NOMO-1 (cell line): Measurements from ENCODE around the gene COX4I1.

Experiments used
- DNase-seq, 2 experiments: peaks; one replicate each; lab custom pipeline; 2025; ENCODE audit not compliant: unreplicated experiment in 2 of 2; lab: John Stamatoyannopoulos, UW

The COX4I1 gene

GRCh38 chr16:85799497-85800320 is at the start of gene COX4I1, which contains the start of gene EMC8:
Gene COX4I1 (plus strand): TSS chr16:85799695. CDS start chr16:85801206, 1,511 bp downstream.
Gene EMC8 (minus strand): TSS chr16:85799544. CDS start chr16:85799295, 249 bp downstream.
- DNase-seq, result peak; percentile 90 to 94

DNA sequence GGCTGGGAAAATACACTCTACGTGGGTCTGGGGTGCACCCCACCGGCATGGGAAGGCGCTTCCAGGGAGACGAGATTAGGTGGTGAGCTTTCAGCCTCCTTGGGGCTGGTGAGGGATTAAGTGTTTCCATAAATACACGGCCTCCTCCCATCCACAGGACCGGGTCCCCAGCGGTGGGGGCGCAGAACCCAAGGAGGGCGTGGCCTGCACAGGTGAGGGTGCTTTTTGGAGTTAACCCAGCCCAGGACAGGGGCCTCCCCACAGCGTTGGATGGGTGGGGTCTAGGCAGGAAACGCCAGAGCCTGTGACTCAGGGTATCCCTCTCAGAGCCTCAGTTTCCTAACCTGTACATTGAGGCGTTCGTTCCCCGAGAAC is 49.7 kb upstream of the COX4I1 start:
- no peak for DNase-seq

GRCh38 chr16:85750146-85750826 is 49.2 kb upstream of the COX4I1 start:
- DNase-seq, result peak; percentile 72 to 90

- DNase-seq, result peak; percentile 36 to 56
Observed at GRCh38 chr16:85750827-85751697, 48.4 kb upstream of the COX4I1 start, which contains the start of gene C16orf74. Gene C16orf74 (minus strand): TSS chr16:85751096. CDS start chr16:85735217, 15,879 bp downstream.

- DNase-seq, result no peak
Observed at GRCh38 chr16:85751698-85752501, 47.6 kb upstream of the COX4I1 start.

DNA sequence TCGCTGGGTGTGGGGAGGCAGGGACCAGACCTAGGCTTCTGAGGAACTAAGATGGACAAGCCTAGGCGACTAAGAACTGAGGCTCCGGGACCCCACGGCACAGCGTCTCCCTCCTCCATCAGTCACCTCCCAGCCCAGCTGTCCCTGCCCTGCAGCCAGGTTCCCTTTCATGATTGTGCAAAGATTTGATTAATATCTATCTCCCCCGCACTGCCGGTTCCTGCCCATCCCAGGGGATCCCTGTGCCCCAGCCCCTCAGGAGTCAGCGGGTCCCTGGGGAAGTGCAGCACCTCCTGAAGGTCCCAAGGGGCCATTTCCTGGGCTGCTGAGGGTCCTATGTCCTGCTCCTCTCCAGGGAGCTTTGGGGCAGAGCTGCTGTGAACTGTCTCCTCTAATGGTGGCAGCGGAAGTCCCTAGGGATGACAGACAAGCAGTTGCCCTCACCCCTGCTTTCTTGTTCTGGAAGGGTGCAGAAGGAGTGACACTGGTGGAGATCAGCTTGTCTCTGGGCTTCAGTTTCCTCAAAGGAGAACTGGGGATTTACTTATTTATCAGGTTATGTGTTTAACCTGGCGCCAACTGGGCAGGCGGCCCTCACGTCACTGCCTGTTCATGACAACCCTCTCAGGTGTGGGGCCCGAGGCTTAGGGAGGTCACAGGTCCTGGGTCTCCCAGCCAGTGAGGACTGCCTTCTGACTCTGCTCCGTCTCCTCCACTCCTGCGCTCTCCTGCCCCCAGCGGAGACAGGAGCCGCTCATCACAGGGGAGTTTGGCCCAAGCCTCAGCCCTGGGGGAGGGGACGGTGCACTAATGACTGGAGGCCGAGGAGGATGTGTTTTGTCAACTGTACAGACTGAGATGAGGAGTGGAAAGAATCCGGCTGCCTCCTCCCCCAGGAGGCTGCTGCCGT is 46.7 kb upstream of the COX4I1 start:
- DNase-seq, result no peak

DNA sequence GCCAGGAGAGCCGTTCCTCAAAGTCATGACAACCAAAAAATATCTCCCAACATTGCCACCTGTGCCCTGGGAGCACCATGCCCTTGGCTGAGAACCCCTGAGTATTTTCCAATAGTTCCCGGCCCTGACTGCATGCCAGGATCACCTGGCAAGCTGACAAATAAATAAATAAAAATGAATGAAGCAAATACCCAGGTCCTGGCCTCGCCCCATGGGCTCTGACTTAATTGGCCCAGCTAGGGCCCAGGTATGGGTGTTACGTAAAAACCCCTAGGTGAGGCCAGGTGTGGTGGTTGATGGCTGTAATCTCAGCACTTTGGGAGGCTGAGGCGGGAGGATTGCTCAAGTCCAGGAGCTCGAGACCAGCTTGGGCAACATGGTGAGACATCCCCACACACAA is 45.9 kb upstream of the COX4I1 start:
- DNase-seq, result no peak

- DNase-seq, result no peak
Observed at GRCh38 chr16:85753976-85754375, 45.5 kb upstream of the COX4I1 start.

GRCh38 chr16:85754413-85754812 is 45.1 kb upstream of the COX4I1 start:
- no peak for DNase-seq

GRCh38 chr16:85755929-85756768 is 43.3 kb upstream of the COX4I1 start:
- peak in 1 of 2 experiments; percentile 73 for DNase-seq

DNA sequence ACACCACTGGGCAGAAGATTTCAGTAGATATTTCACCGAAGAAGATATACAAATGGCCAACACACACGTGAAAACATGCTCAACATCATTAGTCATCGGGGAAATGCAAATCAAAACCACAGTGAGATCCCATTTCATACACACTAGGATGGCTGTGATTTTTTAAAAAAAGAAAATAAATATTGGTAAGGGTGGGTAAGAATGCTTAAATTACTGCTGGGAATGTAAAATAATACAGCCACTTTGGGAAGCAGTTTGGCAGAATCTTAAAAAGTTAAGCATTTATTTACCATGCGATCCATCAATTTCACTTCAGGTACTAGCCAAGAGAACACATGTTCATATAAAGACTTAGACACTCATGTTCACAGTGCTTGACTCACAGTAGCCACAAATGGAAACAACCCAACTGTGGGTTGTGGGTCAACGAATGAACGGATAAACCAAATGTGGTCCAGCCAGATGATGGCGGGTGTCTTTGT is 42.1 kb upstream of the COX4I1 start:
- no peak for DNase-seq

DNA sequence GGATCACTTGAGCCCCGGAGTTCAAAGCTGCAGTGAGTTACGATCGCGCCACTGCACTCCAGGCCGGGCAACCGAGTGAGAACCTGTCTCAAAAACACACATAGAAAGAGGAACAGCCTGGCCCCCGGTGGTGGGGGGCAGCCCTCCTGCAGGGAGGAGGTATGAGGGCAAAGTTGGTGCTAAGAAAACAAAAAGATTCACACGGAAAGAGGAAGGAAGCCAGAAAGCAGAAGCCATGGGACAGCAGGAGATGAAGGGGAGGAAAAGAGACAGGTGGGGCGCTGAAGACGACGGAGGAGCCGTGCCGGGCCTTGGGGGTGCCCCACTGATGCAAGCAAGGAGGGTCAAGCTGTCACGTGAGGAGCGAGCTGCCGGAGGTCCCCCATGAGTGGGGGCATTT is 40.4 kb upstream of the COX4I1 start:
- DNase-seq, result peak; percentile 91 to 95

DNA sequence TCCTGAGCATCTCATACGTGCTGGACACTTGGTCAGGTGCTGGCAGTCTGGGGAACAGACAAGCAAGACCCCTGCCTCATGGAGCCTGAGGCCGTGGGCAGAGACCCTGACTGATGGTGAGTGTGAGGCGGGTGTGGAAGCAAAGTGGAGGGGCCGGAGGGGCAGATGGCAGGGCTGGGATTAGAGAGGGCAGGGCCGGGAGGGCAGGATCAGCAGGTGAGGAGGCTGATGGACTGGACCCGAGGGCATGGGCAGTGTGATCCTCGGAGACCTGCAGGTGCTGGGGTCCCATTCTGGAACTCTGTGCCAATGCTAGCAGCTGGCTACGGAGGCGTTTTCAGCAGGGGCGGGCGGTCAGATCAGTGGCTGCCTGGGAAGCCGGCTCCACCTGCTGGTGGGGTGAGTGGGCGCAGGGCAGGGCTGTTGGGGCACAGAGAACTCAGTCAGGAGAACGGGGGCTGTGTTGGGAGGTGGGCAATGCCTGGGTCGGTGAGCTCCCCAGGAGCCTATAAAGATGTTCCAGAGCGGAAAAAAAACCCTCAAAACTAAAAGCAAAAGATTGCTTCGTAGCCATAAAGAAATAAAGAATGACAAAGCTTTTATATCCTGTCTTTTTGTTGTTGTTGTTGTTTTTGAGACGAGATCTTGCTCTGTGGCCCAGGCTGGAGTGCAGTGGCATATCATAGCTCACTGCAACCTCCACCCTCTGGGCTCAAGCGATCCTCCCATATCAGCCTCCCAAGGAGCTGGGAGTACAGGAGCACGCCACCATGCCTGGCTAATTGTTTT is 39.7 kb upstream of the COX4I1 start:
- DNase-seq, result peak; percentile 45 to 71

GRCh38 chr16:85761861-85762260 is 37.6 kb upstream of the COX4I1 start:
- DNase-seq, result peak; percentile 83 to 93

DNA sequence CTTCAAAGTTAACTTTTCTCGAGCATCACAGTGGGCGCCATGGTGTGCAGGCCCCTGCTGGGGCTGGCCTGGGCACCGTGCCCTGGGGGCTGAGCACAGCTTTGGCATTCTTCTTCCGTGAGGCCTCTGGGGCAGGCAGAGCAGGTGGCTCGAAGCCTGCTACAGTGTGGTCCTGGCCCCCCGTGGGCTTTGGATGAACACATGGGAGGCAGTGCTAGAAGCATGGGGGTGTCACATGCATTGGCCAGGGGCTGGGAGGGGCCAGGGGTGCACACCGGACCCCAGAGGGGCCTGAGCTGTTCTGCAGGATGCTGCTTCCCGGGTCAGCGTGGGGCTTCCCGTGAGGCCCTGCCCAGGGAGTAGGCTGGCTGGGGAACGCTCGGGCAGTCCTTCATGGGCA is 36.5 kb upstream of the COX4I1 start:
- no peak for DNase-seq

DNA sequence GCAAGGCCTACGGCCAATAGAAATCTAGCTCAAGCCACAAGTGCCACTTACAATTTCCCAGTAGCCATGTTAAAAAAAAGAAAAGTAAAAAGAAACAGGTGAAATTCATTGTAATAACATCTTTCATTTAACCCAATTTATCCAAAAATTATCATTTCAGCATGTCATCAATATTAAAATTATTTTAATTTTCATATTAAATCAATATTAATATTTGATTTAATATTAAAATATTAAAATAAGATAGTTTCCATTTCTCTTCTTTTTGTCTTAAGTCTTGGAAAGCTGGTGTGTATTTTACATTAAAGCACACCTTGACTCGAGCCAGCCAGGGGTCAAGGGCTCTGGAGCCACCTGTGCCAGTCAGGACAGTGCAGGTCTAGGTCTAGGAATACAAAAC is 35.9 kb upstream of the COX4I1 start:
- DNase-seq, result no peak

DNA sequence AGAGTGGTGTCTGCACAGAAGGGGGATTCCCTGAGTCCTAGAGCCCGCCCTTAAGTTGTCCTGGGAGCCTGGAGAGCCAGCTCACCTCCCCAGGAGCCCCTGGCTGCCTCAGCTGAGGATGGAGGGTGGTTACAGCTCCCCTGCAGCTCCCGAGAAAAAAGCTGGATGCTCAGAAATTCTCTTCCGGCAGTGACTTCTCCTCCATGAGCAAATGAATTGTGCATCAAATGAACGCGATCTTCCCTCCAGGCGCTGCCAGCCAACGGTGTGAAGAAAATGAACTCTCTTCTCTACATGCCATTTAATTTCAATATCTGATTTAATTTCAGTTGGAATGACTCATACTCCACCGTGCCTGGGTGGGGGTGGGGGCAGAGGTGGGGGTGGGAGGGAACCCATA is 34.3 kb upstream of the COX4I1 start:
- DNase-seq, result no peak
